Stimulated activated CD8-positive, alpha-beta memory T cell treated with anti-CD3 and anti-CD28 coated beads, Interleukin-12 subunit alpha, Interleukin-12 subunit beta, amount 100 ng/mL, for 4 hours (primary cell): ENCODE measurements around the gene TEX48.

ENCODE experiments used
- DNase-seq: peaks from one replicate; pipeline ENCODE4 v3.0.0-alpha.2; 2020; ENCODE audit warnings: low read depth

The TEX48 gene

GRCh38 chr9:114666851-114667250 is 15.1 kb downstream of the TEX48 start:
- no peak for DNase-seq

GRCh38 chr9:114666401-114666800 is 15.6 kb downstream of the TEX48 start:
- no peak for DNase-seq

GRCh38 chr9:114664181-114664580 is 17.8 kb downstream of the TEX48 start:
- DNase-seq, result no peak

GRCh38 chr9:114662081-114662989 is 19.7 kb downstream of the TEX48 start:
- DNase-seq, result peak; percentile 18

GRCh38 chr9:114657705-114658104 is 24.3 kb downstream of the TEX48 start, which contains the start of gene TEX53:
Gene TEX53, minus strand, starts transcription at chr9:114657805. Its CDS starts 31 bp downstream, at chr9:114657774.
- DNase-seq, result no peak

- DNase-seq, result no peak
These were observed 25.7 kb downstream of the TEX48 start for GRCh38 chr9:114656301-114656700.

- no peak for DNase-seq
These were observed 26.3 kb downstream of the TEX48 start for GRCh38 chr9:114655689-114656088.

- DNase-seq, result peak; percentile 35
These were observed 28.3 kb downstream of the TEX48 start for GRCh38 chr9:114653556-114654159.

GRCh38 chr9:114652776-114653555 is 29.0 kb downstream of the TEX48 start:
- no peak for DNase-seq

GRCh38 chr9:114643896-114644295 is 38.1 kb downstream of the TEX48 start:
- DNase-seq, result no peak

- DNase-seq, result no peak
These were observed 39.0 kb downstream of the TEX48 start for GRCh38 chr9:114643001-114643400.

GRCh38 chr9:114641967-114642366 is 40.0 kb downstream of the TEX48 start:
- no peak for DNase-seq

- no peak for DNase-seq
These were observed 43.6 kb downstream of the TEX48 start for GRCh38 chr9:114638404-114638803.

- no peak for DNase-seq
These were observed 47.6 kb downstream of the TEX48 start for GRCh38 chr9:114634387-114634786.

- DNase-seq, result no peak
These were observed 48.4 kb downstream of the TEX48 start for GRCh38 chr9:114633438-114634089.

- DNase-seq, result no peak
These were observed 50.8 kb downstream of the TEX48 start for GRCh38 chr9:114631166-114631565.

GRCh38 chr9:114629563-114630090 is 52.4 kb downstream of the TEX48 start:
- DNase-seq, result no peak

GRCh38 chr9:114627553-114627952 is 54.4 kb downstream of the TEX48 start:
- DNase-seq, result no peak

GRCh38 chr9:114626415-114627020 is 55.5 kb downstream of the TEX48 start:
- DNase-seq, result no peak

- DNase-seq, result no peak
These were observed 57.3 kb downstream of the TEX48 start for GRCh38 chr9:114624677-114625076.

- DNase-seq, result no peak
These were observed 59.9 kb downstream of the TEX48 start for GRCh38 chr9:114621975-114622609.
